Liver (tissue), 9 donors: Measurements from ENCODE around the gene FGFRL1. TPM values are rescaled to one million over a fixed set of nuclear protein-coding genes. Genes with fewer than 3 reads are reported as not detected.

ENCODE experiments used
- DNase-seq: peaks from one replicate; pipeline ENCODE4 v3.0.0-alpha.2; 2017; ENCODE audit warnings: low spot score
- H3K27ac ChIP-seq, 2 donors: one replicate each; pipeline ENCODE4 v1.7.0; 2013; ENCODE audit warnings: inconsistent platforms in 2 of 2, low read length in 2 of 2, control low read depth in 1 of 2, low read depth in 1 of 2, mild to moderate bottlenecking in 1 of 2
- H3K27me3 ChIP-seq, 4 donors: one replicate each; pipeline versions ENCODE4 v1.6.1 to v1.7.0; 2013; ENCODE audit warnings: low read length in 3 of 4, inconsistent platforms in 1 of 4, mild to moderate bottlenecking in 1 of 4, moderate library complexity in 1 of 4; ENCODE audit not compliant: control insufficient read depth in 4 of 4, insufficient read depth in 4 of 4
- H3K36me3 ChIP-seq, 4 donors: one replicate each; pipeline versions ENCODE4 v1.6.1 to v1.7.0; 2013; ENCODE audit warnings: low read length in 3 of 4, mild to moderate bottlenecking in 3 of 4, low read depth in 1 of 4, moderate library complexity in 1 of 4; ENCODE audit not compliant: control insufficient read depth in 4 of 4, insufficient read depth in 3 of 4
- H3K4me1 ChIP-seq, 4 donors: one replicate each; pipeline versions ENCODE4 v1.6.1 to v1.7.0; 2013; ENCODE audit warnings: low read length in 3 of 4, mild to moderate bottlenecking in 3 of 4, moderate library complexity in 1 of 4; ENCODE audit not compliant: control insufficient read depth in 4 of 4, insufficient read depth in 4 of 4
- H3K4me3 ChIP-seq, 3 donors: one replicate each; pipeline versions ENCODE4 v1.6.1 to v1.7.0; 2013; ENCODE audit warnings: low read length in 3 of 3, control low read depth in 1 of 3, low read depth in 1 of 3, mild to moderate bottlenecking in 1 of 3
- H3K9ac ChIP-seq, 2 donors: one replicate each; pipeline ENCODE4 v1.7.0; 2013; ENCODE audit warnings: low read length in 2 of 2, mild to moderate bottlenecking in 2 of 2, moderate library complexity in 2 of 2, control low read depth in 1 of 2, low read depth in 1 of 2
- H3K9me3 ChIP-seq, 4 donors: one replicate each; pipeline versions ENCODE4 v1.6.1 to v1.7.0; 2013; ENCODE audit warnings: low read length in 3 of 4; ENCODE audit not compliant: control insufficient read depth in 4 of 4
- ATF3 ChIP-seq: IDR thresholded peaks from 2 replicates; pipeline ENCODE4 v1.6.1; 2016; ENCODE audit warnings: antibody characterized with exemption
- CTCF ChIP-seq: fragments of 150-350 bp; IDR thresholded peaks from 2 replicates; pipeline ENCODE4 v1.5.1; 2017; ENCODE audit warnings: improper control_type of control experiment, low read depth, low read length; ENCODE audit not compliant: missing input control
- EGR1 ChIP-seq, 2 donors: IDR thresholded peaks; 2 replicates each; pipeline ENCODE4 v1.6.1; 2016 to 2018; ENCODE audit warnings: antibody characterized with exemption in 2 of 2, low read depth in 2 of 2
- FOXA1 ChIP-seq: IDR thresholded peaks from 2 replicates; pipeline ENCODE4 v1.6.1; 2016; ENCODE audit warnings: antibody characterized with exemption
- FOXA2 ChIP-seq: IDR thresholded peaks from 2 replicates; pipeline ENCODE4 v1.6.1; 2016; ENCODE audit warnings: antibody characterized with exemption
- GABPA ChIP-seq, 2 donors: IDR thresholded peaks in 1 of 2; conservative IDR thresholded peaks in 1 of 2; 2 replicates each; pipeline ENCODE4 v1.6.1; 2016; ENCODE audit warnings: antibody characterized with exemption in 2 of 2, mild to moderate bottlenecking in 1 of 2, moderate library complexity in 1 of 2
- HNF4A ChIP-seq, 2 donors: conservative IDR thresholded peaks; 2 replicates each; pipeline ENCODE4 v1.6.1; 2016; ENCODE audit warnings: antibody characterized with exemption in 2 of 2, mild to moderate bottlenecking in 2 of 2
- HNF4G ChIP-seq: IDR thresholded peaks from 2 replicates; pipeline ENCODE4 v1.6.1; 2016; ENCODE audit warnings: antibody characterized with exemption
- JUND ChIP-seq, 2 donors: IDR thresholded peaks; 2 replicates each; pipeline ENCODE4 v1.6.1; 2016; ENCODE audit warnings: antibody characterized with exemption in 2 of 2
- MAX ChIP-seq: IDR thresholded peaks from 2 replicates; pipeline ENCODE4 v1.6.1; 2016; ENCODE audit warnings: antibody characterized with exemption
- RAD21 ChIP-seq, 2 donors: IDR thresholded peaks; 2 replicates each; pipeline ENCODE4 v1.6.1; 2016; ENCODE audit warnings: antibody characterized with exemption in 2 of 2, mild to moderate bottlenecking in 2 of 2
- REST ChIP-seq: IDR thresholded peaks from 2 replicates; pipeline ENCODE4 v1.6.1; 2016; ENCODE audit warnings: antibody characterized with exemption, mild to moderate bottlenecking
- RXRA ChIP-seq, 2 donors: IDR thresholded peaks; 2 replicates each; pipeline ENCODE4 v1.6.1; 2017 to 2018; ENCODE audit warnings: antibody characterized with exemption in 2 of 2, mild to moderate bottlenecking in 1 of 2
- SP1 ChIP-seq: IDR thresholded peaks from 2 replicates; pipeline ENCODE4 v1.6.1; 2018; ENCODE audit warnings: antibody characterized with exemption, mild to moderate bottlenecking
- TAF1 ChIP-seq: conservative IDR thresholded peaks from 2 replicates; pipeline ENCODE4 v1.6.1; 2016; ENCODE audit warnings: antibody characterized with exemption, mild to moderate bottlenecking
- YY1 ChIP-seq: IDR thresholded peaks from 2 replicates; pipeline ENCODE4 v1.6.1; 2016; ENCODE audit warnings: antibody characterized with exemption, mild to moderate bottlenecking
- ZBTB33 ChIP-seq: IDR thresholded peaks from 2 replicates; pipeline ENCODE4 v1.6.1; 2016; ENCODE audit warnings: antibody characterized with exemption
- WGBS: extraction: QIAGEN DNeasy Blood & Tissue Kit; methylation state at CpG from one replicate; pipeline ENCODE4 v1.1.7; 2013; 5-methylcytosine and 5-hydroxymethylcytosine counted together
- polyA plus RNA-seq, 2 donors: library from polyadenylated mRNA; stranded (reverse) in 1 of 2; unstranded in 1 of 2; fragments of 200-250 nt in 1 of 2; fragments of >200 nt in 1 of 2; fragmentation: Nextera tagmentation in 1 of 2; extraction: Ambion mirVana in 1 of 2; gene quantifications; one replicate each; pipeline versions ENCODE4 v1.2.1 to v1.2.3, GENCODE V29; 2013 to 2015
- total RNA-seq, 2 donors: library from RNA; depleted of rRNA; stranded (reverse); fragments of >200 nt; gene quantifications; one replicate each; pipeline ENCODE4 v1.2.3, GENCODE V29; 2014
- donor health status: healthy.
- donor health status: healthy.
- donor health status: healthy.
- donor health status: healthy.
- donor health status: healthy.

Gene FGFRL1
- total and polyA plus RNA-seq, 4 donors: 14.2 to 49.1 (median 22.4) TPM

- H3K4me3 ChIP-seq: no peak overlapping the region
- no peak overlapping the region for H3K27ac ChIP-seq
- H3K9ac ChIP-seq: no peak overlapping the region
- H3K27me3 ChIP-seq: no peaks in the 10 kb centered on the region
- peaks cover 11 to 39% (median 23%) of the 10 kb centered on the region in 4 donors for H3K4me1 ChIP-seq
- WGBS: 94% methylated on average over 23 of the region's 23 CpGs
- TF ChIP-seq RXRA (IDR thresholded peaks at IDR 0.05) (no peak), ZBTB33 (no peak), MAX (no peak), CTCF (no peak), GABPA (IDR thresholded peaks at IDR 0.05 in 1 of 2, conservative IDR thresholded peaks at IDR 0.05 in 1 of 2) (no peak), FOXA2 (no peak), ATF3 (no peak), EGR1 (IDR thresholded peaks at IDR 0.05; ENCODE audit: low read depth in 2 of 2) (no peak), TAF1 (no peak), HNF4G (no peak), FOXA1 (no peak), YY1 (no peak), SP1 (no peak), REST (no peak), RAD21 (IDR thresholded peaks at IDR 0.05) (no peak), HNF4A (conservative IDR thresholded peaks at IDR 0.05) (no peak), JUND (IDR thresholded peaks at IDR 0.05) (no peak)
- no peaks in the 10 kb centered on the region for H3K9me3 ChIP-seq
- DNase-seq: no peak
- H3K36me3 ChIP-seq: peaks cover 0 to 2% (median under 1%) of the 10 kb centered on the region in 4 donors
Observed at GRCh38 chr4:995311-996026, 16.0 kb upstream of the FGFRL1 start.
